Lung (tissue), 12 donors: ENCODE results near the gene FLG. TPM values are rescaled to one million over a fixed set of nuclear protein-coding genes. Genes with fewer than 3 reads are reported as not detected.
"Not testable (repeated sequence)": the region's sequence is repeated elsewhere in the genome, so short reads cannot be mapped to it uniquely, and the experiment has no call there.

ENCODE experiments used
- ATAC-seq: fragments of 200-7000 bp; cut with Tn5 transposase; one replicate; pipeline ENCODE4 v1.9.1; 2020; ENCODE audit warnings: moderate number of reproducible peaks; ENCODE audit not compliant: insufficient read depth, low FRiP score
- DNase-seq, 3 donors: peaks; one replicate each; pipeline ENCODE4 v3.0.0-alpha.2; 2013 to 2017
- H3K27ac ChIP-seq, 2 donors: one replicate each; pipeline ENCODE4 v1.5.1; 2013; ENCODE audit warnings: mild to moderate bottlenecking in 2 of 2, moderate library complexity in 2 of 2, control low read depth in 1 of 2, inconsistent platforms in 1 of 2, low read depth in 1 of 2, low read length in 1 of 2
- H3K27me3 ChIP-seq, 3 donors: one replicate each; pipeline ENCODE4 v1.5.1; 2013; ENCODE audit warnings: low read length in 2 of 3; ENCODE audit not compliant: control insufficient read depth in 3 of 3, insufficient read depth in 3 of 3
- H3K36me3 ChIP-seq, 4 donors: one replicate each; pipeline ENCODE4 v1.5.1; 2013; ENCODE audit warnings: low read length in 4 of 4, mild to moderate bottlenecking in 1 of 4, moderate library complexity in 1 of 4; ENCODE audit not compliant: control insufficient read depth in 4 of 4, insufficient read depth in 4 of 4
- H3K4me1 ChIP-seq, 5 donors: one replicate each; pipeline ENCODE4 v1.5.1; 2013; ENCODE audit warnings: low read length in 5 of 5, mild to moderate bottlenecking in 2 of 5, moderate library complexity in 1 of 5; ENCODE audit not compliant: control insufficient read depth in 5 of 5, insufficient read depth in 5 of 5
- H3K4me3 ChIP-seq: one replicate; pipeline ENCODE4 v1.5.1; 2013; ENCODE audit warnings: mild to moderate bottlenecking, control low read depth, moderate library complexity
- H3K9ac ChIP-seq, 2 donors: one replicate each; pipeline ENCODE4 v1.5.1; 2013; ENCODE audit warnings: low read length in 2 of 2, control low read depth in 1 of 2; ENCODE audit not compliant: insufficient read depth in 1 of 2
- H3K9me3 ChIP-seq, 4 donors: one replicate each; pipeline ENCODE4 v1.5.1; 2013; ENCODE audit warnings: low read length in 3 of 4, mild to moderate bottlenecking in 1 of 4, moderate library complexity in 1 of 4; ENCODE audit not compliant: control insufficient read depth in 4 of 4, insufficient read depth in 3 of 4
- CTCF ChIP-seq: IDR thresholded peaks from 2 replicates; pipeline ENCODE4 v1.5.1; 2012; ENCODE audit warnings: mild to moderate bottlenecking; ENCODE audit errors: control extremely low read depth, extremely low read depth
- WGBS, 2 donors: extraction: QIAGEN DNeasy Blood & Tissue Kit; methylation state at CpG; one replicate each; pipeline ENCODE4 v1.1.7; 2013; 5-methylcytosine and 5-hydroxymethylcytosine counted together
- polyA plus RNA-seq, 2 donors: library from polyadenylated mRNA; stranded (reverse); fragments of 200-250 nt; gene quantifications; one replicate each; pipeline ENCODE4 v1.2.1, GENCODE V29; 2013
- total RNA-seq, 2 donors: library from RNA; depleted of rRNA in 1 of 2; stranded (reverse); fragments of >200 nt in 1 of 2; gene quantifications; one replicate each; pipeline ENCODE4 v1.2.1, GENCODE V29; 2014 to 2021
- donor health status: control.
- donor health status: control.
- donor health status: Bipolar disorder and iron deficiency.
- donor health status: healthy.
- donor health status: DM: yes; HTN: yes; CAD: no.

Gene FLG
- total and polyA plus RNA-seq, 4 donors = 0.02 TPM; not detected in 3

GRCh38 chr1:152309955-152310354 is 15.1 kb downstream of the FLG start:
- TF ChIP-seq CTCF = no peak
- no peak overlapping the region for H3K9ac ChIP-seq
- H3K27me3 ChIP-seq = no peaks in the 10 kb centered on the region
- peaks cover 0 to 24% (median 11%) of the 10 kb centered on the region in 4 donors for H3K9me3 ChIP-seq
- no peaks in the 10 kb centered on the region for H3K36me3 ChIP-seq
- WGBS, 2 donors = 94 to 97% methylated on average over 9 of the region's 9 CpGs
- H3K4me3 ChIP-seq = no peak overlapping the region
- no peak for ATAC-seq
- DNase-seq = no peak
- no peaks in the 10 kb centered on the region for H3K4me1 ChIP-seq
- no peak overlapping the region for H3K27ac ChIP-seq

GRCh38 chr1:152309320-152309901 is 15.6 kb downstream of the FLG start:
- H3K9me3 ChIP-seq = peaks cover 0 to 24% (median 11%) of the 10 kb centered on the region in 4 donors
- not testable (repeated sequence) for H3K4me1 ChIP-seq, H3K4me3 ChIP-seq, H3K36me3 ChIP-seq, H3K27ac ChIP-seq, DNase-seq, H3K27me3 ChIP-seq, H3K9ac ChIP-seq, ATAC-seq
- 90 to 96% methylated on average over 17 of the region's 17 CpGs for WGBS, 2 donors

GRCh38 chr1:152308758-152309157 is 16.3 kb downstream of the FLG start:
- H3K9ac ChIP-seq, H3K27me3 ChIP-seq, H3K27ac ChIP-seq, ATAC-seq, H3K4me3 ChIP-seq, H3K36me3 ChIP-seq, H3K4me1 ChIP-seq, DNase-seq: not testable (repeated sequence)
- H3K9me3 ChIP-seq = peaks cover 0 to 25% (median 12%) of the 10 kb centered on the region in 4 donors
- WGBS, 2 donors = 87% methylated on average over 7 of the region's 7 CpGs

GRCh38 chr1:152307970-152308369 is 17.1 kb downstream of the FLG start:
- H3K4me3 ChIP-seq, DNase-seq, H3K9ac ChIP-seq, H3K4me1 ChIP-seq, H3K36me3 ChIP-seq, ATAC-seq, H3K27ac ChIP-seq, H3K27me3 ChIP-seq: not testable (repeated sequence)
- H3K9me3 ChIP-seq = peaks cover 0 to 24% (median 10%) of the 10 kb centered on the region in 4 donors
- 90 to 97% methylated on average over 8 of the region's 8 CpGs for WGBS, 2 donors

- DNase-seq, H3K36me3 ChIP-seq, ATAC-seq, H3K27ac ChIP-seq, H3K9ac ChIP-seq, H3K4me1 ChIP-seq, H3K27me3 ChIP-seq, H3K4me3 ChIP-seq: not testable (repeated sequence)
- WGBS, 2 donors = 87 to 90% methylated on average over 6 to 10 of the region's 10 CpGs
- H3K9me3 ChIP-seq = peaks cover 0 to 19% (median 8%) of the 10 kb centered on the region in 4 donors
Observed at GRCh38 chr1:152306123-152306522, 18.9 kb downstream of the FLG start.

GRCh38 chr1:152304773-152305172 is 20.3 kb downstream of the FLG start:
- ATAC-seq, H3K27ac ChIP-seq, H3K36me3 ChIP-seq, H3K9ac ChIP-seq, DNase-seq, H3K4me3 ChIP-seq, H3K27me3 ChIP-seq, H3K4me1 ChIP-seq: not testable (repeated sequence)
- 92 to 95% methylated on average over 12 of the region's 12 CpGs for WGBS, 2 donors
- peaks cover 0 to 11% (median 4%) of the 10 kb centered on the region in 4 donors for H3K9me3 ChIP-seq

- H3K4me1 ChIP-seq, H3K36me3 ChIP-seq, ATAC-seq, H3K9me3 ChIP-seq, H3K27me3 ChIP-seq, DNase-seq, H3K4me3 ChIP-seq, H3K9ac ChIP-seq, H3K27ac ChIP-seq: not testable (repeated sequence)
- WGBS, 2 donors = 94 to 96% methylated on average over 24 of the region's 25 CpGs
Observed at GRCh38 chr1:152303139-152303872, 21.7 kb downstream of the FLG start.
